HG03280 (cell line): ENCODE results near the gene LHFPL6.

Experiments used
- ATAC-seq: cut with Tn5 transposase; IDR thresholded peaks from one replicate; pipeline ENCODE4 v1.9.1; 2021; ENCODE audit warnings: mild to moderate bottlenecking, moderate library complexity; ENCODE audit not compliant: unreplicated experiment

Gene LHFPL6

GRCh38 chr13:39481491-39481890 lies 121.5 kb downstream of the LHFPL6 start:
- no peak for ATAC-seq

- ATAC-seq: no peak
These were observed 128.4 kb downstream of the LHFPL6 start for GRCh38 chr13:39474600-39474999.

GRCh38 chr13:39469676-39470075 lies 133.3 kb downstream of the LHFPL6 start:
- no peak for ATAC-seq

GRCh38 chr13:39468306-39468705 lies 134.7 kb downstream of the LHFPL6 start:
- ATAC-seq: no peak

- no peak for ATAC-seq
These were observed 139.4 kb downstream of the LHFPL6 start for GRCh38 chr13:39463611-39464010.

GRCh38 chr13:39462906-39463305 lies 140.1 kb downstream of the LHFPL6 start:
- no peak for ATAC-seq

GRCh38 chr13:39462428-39462827 lies 140.6 kb downstream of the LHFPL6 start:
- no peak for ATAC-seq

- ATAC-seq: no peak
These were observed 141.2 kb downstream of the LHFPL6 start for GRCh38 chr13:39461685-39462266.

- no peak for ATAC-seq
These were observed 145.7 kb downstream of the LHFPL6 start for GRCh38 chr13:39457274-39457673.

GRCh38 chr13:39455521-39456175 lies 147.3 kb downstream of the LHFPL6 start:
- no peak for ATAC-seq

GRCh38 chr13:39452834-39453233 lies 150.2 kb downstream of the LHFPL6 start:
- ATAC-seq: no peak

GRCh38 chr13:39452417-39452816 lies 150.6 kb downstream of the LHFPL6 start:
- no peak for ATAC-seq

- ATAC-seq: no peak
These were observed 151.1 kb downstream of the LHFPL6 start for GRCh38 chr13:39451860-39452301.

GRCh38 chr13:39451301-39451700 lies 151.7 kb downstream of the LHFPL6 start:
- ATAC-seq: no peak

GRCh38 chr13:39450176-39450575 lies 152.8 kb downstream of the LHFPL6 start:
- ATAC-seq: no peak

- ATAC-seq: no peak
These were observed 154.2 kb downstream of the LHFPL6 start for GRCh38 chr13:39448834-39449233.

- ATAC-seq: no peak
These were observed 156.1 kb downstream of the LHFPL6 start for GRCh38 chr13:39446865-39447264.

GRCh38 chr13:39444866-39445265 lies 158.1 kb downstream of the LHFPL6 start:
- no peak for ATAC-seq

GRCh38 chr13:39433651-39434050 lies 169.3 kb downstream of the LHFPL6 start:
- no peak for ATAC-seq

GRCh38 chr13:39432196-39432595 lies 170.8 kb downstream of the LHFPL6 start:
- ATAC-seq: no peak

GRCh38 chr13:39422845-39423565 lies 180.0 kb downstream of the LHFPL6 start:
- no peak for ATAC-seq

- no peak for ATAC-seq
These were observed 183.1 kb downstream of the LHFPL6 start for GRCh38 chr13:39419876-39420275.
